ENCODE results near the gene BLVRB. TPM values are rescaled to one million over a fixed set of nuclear protein-coding genes. Genes with fewer than 3 reads are reported as not detected.

The BLVRB gene
- total and polyA plus RNA-seq, 2 donors (not counting 3 experiments of a cell fraction or from before 2014, with no cell fraction given), result 30.8 to 113 TPM

GRCh38 chr19:40506099-40506498, 40.6 kb upstream of the BLVRB start:
- H3K27me3 ChIP-seq (ENCODE audit: control insufficient read depth in 2 of 2, insufficient read depth in 2 of 2, low read length in 2 of 2), result no peaks in the 10 kb centered on the region
- intact Hi-C loops (cut with micrococcal nuclease) (no loop called here), dilution Hi-C loops (cut with MboI; ENCODE audit: extremely low pct_ligation_motif_present, low sequenced_read_pairs) (no loop called here)
- no peak overlapping the region for H3K4me2 ChIP-seq (ENCODE audit: insufficient read depth, low read length)
- ChIA-PET CTCF (no interaction called here), POLR2A (no interaction called here)
- TF ChIP-seq POLR2AphosphoS5 (IDR thresholded peaks at IDR 0.05; ENCODE audit: insufficient read depth, low read depth, low read length) (no peak), MYC (IDR thresholded peaks at IDR 0.05; ENCODE audit: low read depth, low read length) (no peak), CTCF (IDR thresholded peaks at IDR 0.05; ENCODE audit: extremely low read depth in 1 of 2, insufficient read depth in 1 of 2, low read depth in 1 of 2, low read length in 2 of 2) (no peak), FOS (IDR thresholded peaks at IDR 0.05; ENCODE audit: borderline replicate concordance, insufficient read depth, low read length) (no peak), GATA2 (IDR thresholded peaks at IDR 0.05; ENCODE audit: insufficient read depth, insufficient read length, low read depth, low read length) (no peak), POLR2A (IDR thresholded peaks at IDR 0.05; ENCODE audit: low read depth, low read length) (no peak)
- no peaks in the 10 kb centered on the region for H3K9me3 ChIP-seq (replicated peaks; ENCODE audit: control insufficient read depth, insufficient read depth, low read length)
- no peaks in the 10 kb centered on the region for H3K36me3 ChIP-seq (ENCODE audit: control insufficient read depth in 2 of 2, extremely low read depth in 1 of 2, insufficient read depth in 2 of 2, low read length in 2 of 2)
- no peak overlapping the region for H2AFZ ChIP-seq (ENCODE audit: low read depth, low read length)
- FAIRE-seq (no peak), DNase-seq (ENCODE audit: low read depth, low spot score) (no peak)
- no peak overlapping the region for H3K27ac ChIP-seq (ENCODE audit: insufficient read depth, low read depth, low read length)
- no peaks in the 10 kb centered on the region for H3K79me2 ChIP-seq (ENCODE audit: control insufficient read depth, insufficient read depth, low read length)
- no peaks in the 10 kb centered on the region for H3K9me1 ChIP-seq (replicated peaks; ENCODE audit: control insufficient read depth, extremely low read depth, insufficient read depth, low read length)
- H3K4me1 ChIP-seq (ENCODE audit: control insufficient read depth, extremely low read depth, insufficient read depth, low read length), result no peaks in the 10 kb centered on the region
- H3K9ac ChIP-seq (replicated peaks; ENCODE audit: extremely low read depth, insufficient read depth, low read length), result no peak overlapping the region
- no TSS peak for BruUV-seq (replicated peaks)
- no peak overlapping the region for H3K4me3 ChIP-seq (replicated peaks in 1 of 3; ENCODE audit: insufficient read depth in 1 of 3, low read depth in 1 of 3, low read length in 3 of 3)
- no peaks in the 10 kb centered on the region for H4K20me1 ChIP-seq (replicated peaks; ENCODE audit: control insufficient read depth, extremely low read depth, insufficient read depth, low read length)

GRCh38 chr19:40503320-40503695, 37.8 kb upstream of the BLVRB start:
- no peak overlapping the region for H3K27ac ChIP-seq (ENCODE audit: insufficient read depth, low read depth, low read length)
- H3K27me3 ChIP-seq (ENCODE audit: control insufficient read depth in 2 of 2, insufficient read depth in 2 of 2, low read length in 2 of 2), result no peaks in the 10 kb centered on the region
- ChIA-PET POLR2A (no interaction called here), CTCF (interaction anchor here (0.9 to 1.5 kb wide), 3 partner anchors 39 to 198 kb away, joined by 3 to 6 read pairs (median 3); no protein-coding TSS in a partner anchor)
- no peak overlapping the region for H3K4me2 ChIP-seq (ENCODE audit: insufficient read depth, low read length)
- H2AFZ ChIP-seq (ENCODE audit: low read depth, low read length), result no peak overlapping the region
- no peak overlapping the region for H3K9ac ChIP-seq (replicated peaks; ENCODE audit: extremely low read depth, insufficient read depth, low read length)
- intact Hi-C loops (cut with micrococcal nuclease), result no loop called here
- DNase-seq (ENCODE audit: low read depth, low spot score), result no peak
- no peaks in the 10 kb centered on the region for H3K9me3 ChIP-seq (replicated peaks; ENCODE audit: control insufficient read depth, insufficient read depth, low read length)
- H3K9me1 ChIP-seq (replicated peaks; ENCODE audit: control insufficient read depth, extremely low read depth, insufficient read depth, low read length), result no peaks in the 10 kb centered on the region
- no peak overlapping the region for H3K4me3 ChIP-seq (replicated peaks in 1 of 3; ENCODE audit: insufficient read depth in 1 of 3, low read depth in 1 of 3, low read length in 3 of 3)
- no peaks in the 10 kb centered on the region for H3K79me2 ChIP-seq (ENCODE audit: control insufficient read depth, insufficient read depth, low read length)
- FAIRE-seq, result no peak
- H3K36me3 ChIP-seq (ENCODE audit: control insufficient read depth in 2 of 2, extremely low read depth in 1 of 2, insufficient read depth in 2 of 2, low read length in 2 of 2), result no peaks in the 10 kb centered on the region
- dilution Hi-C loops (cut with MboI; ENCODE audit: extremely low pct_ligation_motif_present, low sequenced_read_pairs), result no loop called here
- TF ChIP-seq GATA2 (IDR thresholded peaks at IDR 0.05; ENCODE audit: insufficient read depth, insufficient read length, low read depth, low read length), result no peak
- no peak for TF ChIP-seq POLR2A (IDR thresholded peaks at IDR 0.05; ENCODE audit: low read depth, low read length)
- TF ChIP-seq JUN (IDR thresholded peaks at IDR 0.05; ENCODE audit: borderline replicate concordance, insufficient read depth, insufficient read length, low read depth), result no peak
- TF ChIP-seq POLR2AphosphoS5 (IDR thresholded peaks at IDR 0.05; ENCODE audit: insufficient read depth, low read depth, low read length), result no peak
- no peak for TF ChIP-seq MAX (IDR thresholded peaks at IDR 0.05; ENCODE audit: insufficient read depth, insufficient read length)
- no peak for TF ChIP-seq EZH2 (IDR thresholded peaks at IDR 0.05; ENCODE audit: borderline replicate concordance, low read depth, low read length, severe bottlenecking)
- no peak for TF ChIP-seq FOS (IDR thresholded peaks at IDR 0.05; ENCODE audit: borderline replicate concordance, insufficient read depth, low read length)
- no peak for TF ChIP-seq MYC (IDR thresholded peaks at IDR 0.05; ENCODE audit: low read depth, low read length)
- no peak for TF ChIP-seq CTCF (IDR thresholded peaks at IDR 0.05; ENCODE audit: extremely low read depth in 1 of 2, insufficient read depth in 1 of 2, low read depth in 1 of 2, low read length in 2 of 2)
- H4K20me1 ChIP-seq (replicated peaks; ENCODE audit: control insufficient read depth, extremely low read depth, insufficient read depth, low read length), result no peaks in the 10 kb centered on the region
- no peaks in the 10 kb centered on the region for H3K4me1 ChIP-seq (ENCODE audit: control insufficient read depth, extremely low read depth, insufficient read depth, low read length)
- no TSS peak for BruUV-seq (replicated peaks)
